GM19099 (cell line): Measurements from ENCODE around the gene SSH2.

Experiments used
- POLR2A ChIP-seq: IDR thresholded peaks from 3 replicates; pipeline ENCODE4 v1.6.1; 2011; ENCODE audit warnings: low read depth; ENCODE audit not compliant: insufficient read length; ENCODE audit errors: extremely low read depth

The SSH2 gene

GRCh38 chr17:29717817-29718216, 212.2 kb downstream of the SSH2 start:
- no peak for TF ChIP-seq POLR2A

GRCh38 chr17:29716566-29716965, 213.5 kb downstream of the SSH2 start:
- no peak for TF ChIP-seq POLR2A

- no peak for TF ChIP-seq POLR2A
Observed at GRCh38 chr17:29715680-29716079, 214.3 kb downstream of the SSH2 start.

- TF ChIP-seq POLR2A: no peak
Observed at GRCh38 chr17:29714146-29714545, 215.9 kb downstream of the SSH2 start.

GRCh38 chr17:29713626-29714025, 216.4 kb downstream of the SSH2 start:
- TF ChIP-seq POLR2A: no peak

- TF ChIP-seq POLR2A: no peak
Observed at GRCh38 chr17:29711588-29712385, 218.2 kb downstream of the SSH2 start.

- TF ChIP-seq POLR2A: no peak
Observed at GRCh38 chr17:29710891-29711418, 219.1 kb downstream of the SSH2 start.

GRCh38 chr17:29710520-29710884, 219.5 kb downstream of the SSH2 start:
- no peak for TF ChIP-seq POLR2A

GRCh38 chr17:29709866-29710519, 220.0 kb downstream of the SSH2 start:
- TF ChIP-seq POLR2A: no peak

GRCh38 chr17:29707212-29707571, 222.8 kb downstream of the SSH2 start:
- TF ChIP-seq POLR2A: no peak

GRCh38 chr17:29706045-29706431, 224.0 kb downstream of the SSH2 start:
- TF ChIP-seq POLR2A: no peak

GRCh38 chr17:29705386-29705785, 224.6 kb downstream of the SSH2 start:
- TF ChIP-seq POLR2A: no peak

GRCh38 chr17:29699283-29699682, 230.7 kb downstream of the SSH2 start:
- no peak for TF ChIP-seq POLR2A

GRCh38 chr17:29698837-29699236, 231.2 kb downstream of the SSH2 start:
- no peak for TF ChIP-seq POLR2A

- no peak for TF ChIP-seq POLR2A
Observed at GRCh38 chr17:29698019-29698777, 231.8 kb downstream of the SSH2 start.
